Upper lobe of left lung (tissue), 6 donors: ENCODE results near the gene PRDM16. TPM values are rescaled to one million over a fixed set of nuclear protein-coding genes. Genes with fewer than 3 reads are reported as not detected.
"Not testable (repeated sequence)": the region's sequence is repeated elsewhere in the genome, so short reads cannot be mapped to it uniquely, and the experiment has no call there.

ENCODE experiments used
- ATAC-seq, 2 donors: fragments of 200-7000 bp; cut with Tn5 transposase; one replicate each; pipeline ENCODE4 v1.9.1; 2022; ENCODE audit warnings: mild to moderate bottlenecking in 2 of 2, moderate library complexity in 2 of 2; ENCODE audit not compliant: low FRiP score in 2 of 2
- DNase-seq, 2 donors: peaks; one replicate each; pipeline ENCODE4 v3.0.0-alpha.2; 2019 to 2020
- H3K27ac ChIP-seq, 4 donors: fragments of 200-600 bp; sonication (generic); one replicate each; pipeline ENCODE4 v1.5.1; 2016 to 2019
- H3K27me3 ChIP-seq, 4 donors: fragments of 200-600 bp; sonication (generic); one replicate each; pipeline ENCODE4 v1.5.1; 2017 to 2019
- H3K36me3 ChIP-seq, 4 donors: fragments of 200-600 bp; sonication (generic); one replicate each; pipeline ENCODE4 v1.5.1; 2016 to 2019
- H3K4me1 ChIP-seq, 4 donors: fragments of 200-600 bp; sonication (generic); one replicate each; pipeline ENCODE4 v1.5.1; 2018 to 2019
- H3K4me3 ChIP-seq, 4 donors: fragments of 200-600 bp; sonication (generic); one replicate each; pipeline ENCODE4 v1.5.1; 2017 to 2019; ENCODE audit warnings: mild to moderate bottlenecking in 2 of 4, moderate library complexity in 1 of 4
- H3K9me3 ChIP-seq, 4 donors: fragments of 200-600 bp; sonication (generic); one replicate each; pipeline ENCODE4 v1.5.1; 2018 to 2019
- CTCF ChIP-seq, 6 experiments: fragments of 450-650 bp in 4 of 6; fragments of 200-600 bp in 2 of 6; sonication (generic) in 2 of 6; IDR thresholded peaks; one replicate each; pipeline ENCODE4 v1.5.1; 2016 to 2019; ENCODE audit warnings: antibody characterized with exemption in 6 of 6
- EP300 ChIP-seq, 4 donors: sonication (generic); formaldehyde crosslinking; IDR thresholded peaks; one replicate each; pipeline ENCODE4 v1.5.1; 2017; ENCODE audit warnings: antibody characterized with exemption in 4 of 4, control low read depth in 2 of 4
- POLR2A ChIP-seq, 4 donors: fragments of 450-650 bp; IDR thresholded peaks; one replicate each; pipeline ENCODE4 v1.5.1; 2016 to 2017; ENCODE audit warnings: antibody characterized with exemption in 4 of 4, mild to moderate bottlenecking in 2 of 4
- POLR2AphosphoS5 ChIP-seq, 2 donors: sonication (generic); formaldehyde crosslinking; IDR thresholded peaks; one replicate each; pipeline ENCODE4 v1.5.1; 2017; ENCODE audit warnings: antibody characterized with exemption in 2 of 2
- WGBS, 2 donors: methylation state at CpG; one replicate each; pipeline ENCODE4 v1.1.5; 2017 to 2018; 5-methylcytosine and 5-hydroxymethylcytosine counted together
- total RNA-seq, 6 donors: library from RNA; depleted of rRNA in 4 of 6; stranded (reverse); fragments of >200 nt in 4 of 6; gene quantifications; one replicate each; pipeline versions ENCODE4 v1.1.0 to v1.2.1, GENCODE V29; 2016 to 2021
- donor health status: DM: no; HTN: no; CAD: no; lungs with moderate emphysema.
- donor health status: DM: no; HTN: yes; CAD: no; lungs with severe emphysema.

Gene PRDM16
- total RNA-seq, 6 donors from 2014 or later: 12.3 to 54.5 (median 21.2) TPM

- Histone ChIP-seq H3K9me3 (no peaks in the 10 kb centered on the region), H3K36me3 (no peaks in the 10 kb centered on the region), H3K27me3 (no peaks in the 10 kb centered on the region), H3K4me1 (no peaks in the 10 kb centered on the region), H3K4me3 (no peak overlapping the region), H3K27ac (no peak overlapping the region)
- ATAC-seq: no peak
- no peak for TF ChIP-seq CTCF (IDR thresholded peaks at IDR 0.05)
- TF ChIP-seq POLR2A (IDR thresholded peaks at IDR 0.05): no peak
- no peak for TF ChIP-seq POLR2AphosphoS5 (IDR thresholded peaks at IDR 0.05)
- TF ChIP-seq EP300 (IDR thresholded peaks at IDR 0.05): no peak
- 82 to 84% methylated on average over 26 of the region's 26 CpGs for WGBS, 2 donors
- no peak for DNase-seq
Observed at GRCh38 chr1:3086272-3086974, 17.4 kb downstream of the PRDM16 start.

- DNase-seq: no peak
- no peaks in the 10 kb centered on the region for H3K4me1 ChIP-seq
- no peak for ATAC-seq
- H3K9me3 ChIP-seq: no peaks in the 10 kb centered on the region
- no peak overlapping the region for H3K4me3 ChIP-seq
- WGBS, 2 donors: 67 to 72% methylated on average over 7 to 17 of the region's 17 CpGs
- no peak overlapping the region for H3K27ac ChIP-seq
- H3K27me3 ChIP-seq: no peaks in the 10 kb centered on the region
- no peaks in the 10 kb centered on the region for H3K36me3 ChIP-seq
- TF ChIP-seq POLR2A (IDR thresholded peaks at IDR 0.05) (no peak), CTCF (IDR thresholded peaks at IDR 0.05) (no peak), EP300 (IDR thresholded peaks at IDR 0.05) (no peak)
Observed at GRCh38 chr1:3087049-3087448, 18.0 kb downstream of the PRDM16 start.

DNA sequence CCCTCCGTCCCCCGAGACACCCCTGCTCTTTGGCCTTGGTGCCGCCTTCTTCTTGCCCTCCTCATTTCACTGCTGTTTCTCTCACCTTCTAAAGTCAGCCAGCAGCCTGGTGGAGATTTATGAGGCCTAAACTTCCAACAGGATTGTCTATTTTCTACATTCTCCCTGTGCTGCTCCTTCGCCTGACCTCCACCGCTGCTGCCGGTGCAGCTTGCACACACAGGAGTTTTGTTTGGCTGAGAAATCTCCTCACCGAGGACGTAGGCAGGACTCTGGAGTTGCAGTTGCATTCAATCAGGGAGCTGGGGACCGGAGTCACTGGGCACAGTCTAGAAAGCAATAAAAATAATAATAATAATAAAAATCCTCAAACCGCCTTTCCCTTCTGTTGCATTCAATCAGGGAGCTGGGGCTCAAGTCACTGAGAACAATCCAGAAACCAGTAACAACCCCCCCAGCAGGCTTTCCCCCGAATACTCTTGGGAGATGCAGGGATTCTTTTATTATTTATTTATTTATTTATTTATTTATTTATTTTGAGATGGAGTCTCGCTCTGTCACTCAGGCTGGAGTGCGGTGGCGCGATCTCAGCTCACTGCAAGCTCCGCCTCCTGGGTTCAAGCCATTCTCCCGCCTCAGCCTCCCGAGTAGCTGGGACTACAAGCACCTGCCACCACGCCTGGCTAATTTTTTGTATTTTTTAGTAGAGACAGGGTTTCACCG, 19.1 kb downstream of the PRDM16 start:
- ATAC-seq, DNase-seq, H3K4me3 ChIP-seq: not testable (repeated sequence)

GRCh38 chr1:3089490-3089889, 20.5 kb downstream of the PRDM16 start:
- no peaks in the 10 kb centered on the region for H3K4me1 ChIP-seq
- DNase-seq (no peak), ATAC-seq (no peak)
- no peaks in the 10 kb centered on the region for H3K36me3 ChIP-seq
- no peak overlapping the region for H3K4me3 ChIP-seq
- no peaks in the 10 kb centered on the region for H3K9me3 ChIP-seq
- no peak for TF ChIP-seq POLR2A (IDR thresholded peaks at IDR 0.05)
- WGBS, 2 donors: 74 to 92% methylated on average over 17 of the region's 17 CpGs
- H3K27me3 ChIP-seq: no peaks in the 10 kb centered on the region
- H3K27ac ChIP-seq: no peak overlapping the region

More for the DNA sequence above, 19.1 kb downstream of the PRDM16 start:
- WGBS, 2 donors: 81% methylated on average over 20 of the region's 20 CpGs
- not testable (repeated sequence) for H3K27ac ChIP-seq, H3K27me3 ChIP-seq, H3K9me3 ChIP-seq, H3K4me1 ChIP-seq, H3K36me3 ChIP-seq

GRCh38 chr1:3091334-3091733, 22.3 kb downstream of the PRDM16 start:
- no peak for TF ChIP-seq CTCF (IDR thresholded peaks at IDR 0.05)
- TF ChIP-seq POLR2AphosphoS5 (IDR thresholded peaks at IDR 0.05): no peak
- no peak for TF ChIP-seq EP300 (IDR thresholded peaks at IDR 0.05)
- no peak for TF ChIP-seq POLR2A (IDR thresholded peaks at IDR 0.05)
- no peak overlapping the region for H3K4me3 ChIP-seq
- H3K4me1 ChIP-seq: no peaks in the 10 kb centered on the region
- no peaks in the 10 kb centered on the region for H3K27me3 ChIP-seq
- ATAC-seq (no peak), DNase-seq (no peak)
- no peak overlapping the region for H3K27ac ChIP-seq
- no peaks in the 10 kb centered on the region for H3K9me3 ChIP-seq
- 95 to 97% methylated on average over 13 to 14 of the region's 14 CpGs for WGBS, 2 donors
- no peaks in the 10 kb centered on the region for H3K36me3 ChIP-seq

- Histone ChIP-seq H3K4me3 (no peak overlapping the region), H3K36me3 (no peaks in the 10 kb centered on the region), H3K4me1 (no peaks in the 10 kb centered on the region), H3K27ac (no peak overlapping the region), H3K9me3 (no peaks in the 10 kb centered on the region), H3K27me3 (no peaks in the 10 kb centered on the region)
- DNase-seq (peak in 1 of 2 donors; percentile 58), ATAC-seq (no peak)
- 88 to 100% methylated on average over 1 to 7 of the region's 7 CpGs for WGBS, 2 donors
- no peak for TF ChIP-seq CTCF (IDR thresholded peaks at IDR 0.05)
Observed at GRCh38 chr1:3092530-3092929, 23.5 kb downstream of the PRDM16 start.
